HG03175 (cell line): ENCODE results near the gene MDM2.
A peak's percentile ranks its signal among the peaks of the same experiment; 100 is the strongest.

ENCODE experiments used
- ATAC-seq: cut with Tn5 transposase; IDR thresholded peaks from one replicate; pipeline ENCODE4 v1.9.1; 2021; ENCODE audit warnings: mild to moderate bottlenecking, moderate library complexity; ENCODE audit not compliant: unreplicated experiment

The MDM2 gene

DNA sequence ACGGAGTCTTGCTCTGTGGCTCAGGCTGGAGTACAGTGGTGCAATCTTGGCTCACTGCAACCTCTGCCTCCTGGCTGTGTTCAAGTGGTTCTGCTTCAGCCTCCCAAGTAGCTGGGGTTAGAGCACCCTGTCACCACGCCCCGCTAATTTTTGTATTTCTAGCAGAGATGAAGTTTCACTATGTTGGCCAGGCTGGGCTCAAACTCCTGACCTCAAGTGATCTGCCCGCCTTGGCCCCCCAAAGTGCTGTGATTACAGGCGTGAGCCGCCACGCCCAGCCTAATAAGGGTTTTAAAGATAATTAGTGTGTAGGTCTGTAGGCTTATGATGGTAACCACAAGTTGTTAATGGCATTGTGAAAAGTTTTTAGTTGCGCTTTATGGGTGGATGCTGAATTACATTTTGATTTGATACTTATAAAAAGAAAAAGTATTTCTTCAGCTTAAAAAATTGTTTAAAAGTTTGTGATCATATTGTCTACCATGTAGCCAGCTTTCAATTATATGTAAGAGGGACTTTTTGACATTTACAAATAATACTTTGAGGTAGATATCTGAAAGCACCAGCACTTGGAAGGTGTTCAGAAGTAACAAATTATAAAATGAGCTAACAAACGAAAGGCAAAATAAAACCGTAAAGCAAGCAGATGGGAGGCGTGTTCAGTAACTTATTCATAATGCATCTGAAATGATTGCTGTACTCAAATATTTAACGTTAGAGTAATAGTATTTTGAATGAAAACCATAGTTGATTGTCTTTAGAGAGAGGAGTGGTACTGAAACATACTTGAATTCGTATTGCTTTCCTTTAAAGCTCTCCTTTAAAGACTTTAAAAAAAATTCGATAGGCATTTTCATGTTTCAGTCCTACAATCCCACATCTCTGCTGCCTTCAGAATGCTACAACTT lies 37.1 kb downstream of the MDM2 start:
- ATAC-seq, result no peak

DNA sequence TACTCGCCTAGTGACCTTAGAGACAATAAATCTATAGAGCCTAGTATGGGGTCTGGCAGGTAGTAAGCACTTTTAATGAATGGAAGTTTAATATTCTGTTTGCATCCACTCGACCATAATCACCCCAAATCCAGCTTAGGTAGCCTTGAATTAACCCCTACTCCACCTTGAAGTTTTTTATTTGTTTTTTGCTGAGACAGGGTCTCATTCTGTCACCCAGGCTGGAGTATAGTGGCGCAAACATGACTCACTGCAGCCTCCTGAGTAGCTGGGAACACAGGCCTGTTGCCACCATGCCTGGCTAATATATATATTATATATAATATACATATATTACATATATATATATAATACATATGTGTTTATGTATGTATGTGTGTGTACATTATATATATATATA lies 38.8 kb downstream of the MDM2 start:
- ATAC-seq, result no peak

DNA sequence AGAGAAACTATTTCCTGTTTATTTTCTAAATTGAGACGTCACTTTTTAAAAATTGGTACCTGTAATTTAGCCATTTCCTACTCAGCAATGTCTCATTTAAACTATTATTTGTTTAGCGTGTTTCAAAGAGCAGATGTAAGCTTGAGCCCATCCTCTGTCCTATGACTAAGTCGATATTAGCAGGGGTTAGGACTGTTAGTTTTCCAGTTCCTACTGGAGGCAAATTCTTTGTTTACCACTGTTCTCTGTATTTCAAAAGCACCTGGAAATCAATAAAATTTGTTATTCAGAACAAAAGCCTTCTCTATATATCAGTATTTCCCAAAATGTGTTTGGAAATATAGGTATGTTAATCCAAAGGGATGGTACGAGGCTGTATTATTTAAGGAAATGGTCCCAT lies 42.4 kb downstream of the MDM2 start:
- no peak for ATAC-seq

DNA sequence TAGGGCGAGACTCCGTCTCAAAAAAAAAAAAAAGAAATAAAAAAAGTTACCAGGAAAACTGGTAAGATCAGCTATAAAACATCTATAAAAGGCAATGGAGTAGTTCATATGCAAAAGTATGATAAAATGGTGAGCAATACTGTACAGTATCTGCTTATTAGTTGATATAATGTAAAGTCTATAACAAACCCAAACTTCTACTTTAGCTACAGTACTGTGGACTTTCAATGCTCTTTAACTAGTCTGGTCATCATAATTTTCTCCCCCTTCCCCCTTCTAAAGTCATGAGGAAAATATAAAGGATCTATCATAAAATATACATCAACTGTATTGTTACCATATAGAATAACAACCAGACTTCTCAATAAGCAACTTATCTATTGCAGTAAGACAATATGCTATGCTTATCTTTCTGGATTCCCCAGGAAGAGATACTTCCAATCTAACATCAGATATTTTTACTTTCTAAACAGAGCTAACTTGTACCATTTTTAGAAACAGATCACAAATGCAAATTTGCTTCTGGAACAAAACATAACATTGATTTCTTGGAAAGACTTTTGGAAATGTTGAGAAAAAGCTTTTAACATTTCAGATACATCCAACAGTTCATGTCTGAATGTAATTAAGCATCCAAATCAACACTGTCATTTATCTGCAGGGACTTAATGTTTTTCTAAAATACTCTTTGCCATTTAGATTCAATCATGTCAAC lies 43.8 kb downstream of the MDM2 start:
- no peak for ATAC-seq

DNA sequence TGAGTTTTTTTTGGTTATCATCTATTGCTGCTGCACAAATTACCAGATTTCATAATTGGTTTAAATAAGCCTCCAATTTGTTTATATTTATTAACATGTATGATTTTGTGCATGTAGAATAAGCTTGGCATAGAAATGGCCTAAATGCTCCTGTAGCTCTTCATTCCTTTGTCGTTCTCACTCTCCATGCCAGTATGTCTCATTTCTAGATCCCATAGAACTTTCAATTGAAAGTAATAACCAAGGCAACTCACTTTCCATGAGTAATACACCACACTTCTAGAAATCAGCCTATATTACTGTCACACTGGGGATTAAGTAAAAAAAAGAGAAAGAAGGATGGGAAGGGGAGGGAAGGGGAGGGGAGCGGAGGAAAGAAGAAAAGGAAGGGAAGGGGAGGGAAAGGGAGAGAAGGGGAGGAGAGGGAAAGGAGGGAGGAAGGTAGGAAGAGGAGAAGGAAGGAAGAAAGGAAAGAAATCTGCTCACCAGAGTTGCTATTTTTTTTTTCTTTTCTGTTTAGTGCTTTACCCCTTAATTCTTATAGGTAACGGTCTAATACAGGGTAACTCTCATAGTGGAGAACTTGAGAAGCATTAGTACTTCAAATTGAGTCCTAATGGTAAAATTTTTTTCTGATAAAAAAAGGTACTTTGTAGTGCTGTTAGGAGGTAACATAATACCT lies 45.6 kb downstream of the MDM2 start:
- ATAC-seq, result no peak

DNA sequence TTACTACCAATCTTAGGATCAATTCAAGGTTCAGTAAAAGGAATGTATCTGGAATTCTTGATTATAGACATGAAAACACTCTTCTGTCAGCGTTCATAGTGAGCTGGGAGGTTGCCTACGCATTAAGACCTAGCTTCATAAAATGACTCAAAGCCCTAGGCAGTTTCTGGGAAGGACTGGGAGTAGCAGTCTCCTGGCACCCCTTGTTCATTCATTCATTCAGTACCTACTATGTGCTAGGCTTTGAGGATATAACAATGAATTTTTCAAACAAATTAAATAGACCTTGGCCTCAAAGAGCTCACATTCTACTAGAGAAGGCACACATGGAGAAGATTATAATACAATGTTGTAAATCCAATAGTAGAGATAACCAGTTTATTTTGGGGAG lies 46.1 kb downstream of the MDM2 start:
- ATAC-seq, result no peak

DNA sequence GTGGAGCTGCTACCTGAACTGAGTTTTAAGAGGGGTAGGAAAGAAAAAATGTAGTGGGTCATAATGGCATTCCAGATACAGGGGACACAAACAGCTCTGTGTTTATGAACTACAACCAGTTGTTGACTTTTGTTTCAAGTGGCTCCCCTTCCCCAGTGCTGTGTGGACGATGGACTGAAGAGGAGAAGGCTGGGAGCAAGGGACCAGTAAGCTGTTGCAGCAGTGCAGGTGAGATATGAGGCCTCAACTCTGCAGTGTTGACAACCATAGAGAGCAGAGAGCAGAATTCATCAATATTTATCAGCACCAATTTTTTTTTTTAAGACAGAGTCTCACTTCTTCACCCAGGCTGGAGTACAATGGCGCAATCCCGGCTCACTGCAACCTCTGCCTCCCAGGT lies 46.6 kb downstream of the MDM2 start:
- no peak for ATAC-seq

DNA sequence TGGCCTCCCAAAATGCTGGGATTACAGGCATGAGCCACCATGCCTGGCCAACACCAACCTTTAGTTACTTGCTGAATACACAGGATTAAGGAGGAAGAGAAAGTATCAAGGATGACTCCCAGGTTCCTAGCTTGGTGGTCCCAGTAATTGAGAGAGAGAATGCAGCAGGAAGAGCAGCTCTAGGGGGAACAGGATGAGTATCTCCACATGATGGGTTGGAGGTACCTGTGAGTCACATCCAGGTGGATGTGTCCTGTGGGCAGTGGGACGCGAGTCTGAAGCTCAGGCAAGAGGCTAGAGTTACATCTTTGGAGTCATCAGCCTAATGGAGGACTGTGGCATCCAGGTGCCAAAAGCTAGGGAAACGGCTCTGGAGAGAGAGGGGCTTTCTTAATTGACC lies 47.1 kb downstream of the MDM2 start:
- no peak for ATAC-seq

DNA sequence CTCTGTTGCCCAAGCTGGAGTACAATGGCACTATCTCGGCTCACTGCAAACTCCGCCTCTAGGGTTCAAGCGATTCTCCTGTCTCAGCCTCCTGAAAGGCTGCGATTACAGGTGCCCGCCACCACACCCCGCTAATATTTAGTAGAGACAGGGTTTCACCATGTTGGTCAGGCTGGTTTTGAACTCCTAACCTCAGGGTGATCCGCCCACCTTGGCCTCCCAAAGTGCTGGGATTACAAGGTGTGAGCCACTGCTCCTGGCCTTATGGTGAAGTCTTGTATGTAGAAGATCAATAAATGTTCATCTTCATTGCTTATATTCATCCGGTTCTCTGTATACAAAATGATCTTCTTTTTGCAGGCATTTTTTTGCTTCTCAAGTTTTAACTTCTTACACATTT lies 47.8 kb downstream of the MDM2 start:
- no peak for ATAC-seq

DNA sequence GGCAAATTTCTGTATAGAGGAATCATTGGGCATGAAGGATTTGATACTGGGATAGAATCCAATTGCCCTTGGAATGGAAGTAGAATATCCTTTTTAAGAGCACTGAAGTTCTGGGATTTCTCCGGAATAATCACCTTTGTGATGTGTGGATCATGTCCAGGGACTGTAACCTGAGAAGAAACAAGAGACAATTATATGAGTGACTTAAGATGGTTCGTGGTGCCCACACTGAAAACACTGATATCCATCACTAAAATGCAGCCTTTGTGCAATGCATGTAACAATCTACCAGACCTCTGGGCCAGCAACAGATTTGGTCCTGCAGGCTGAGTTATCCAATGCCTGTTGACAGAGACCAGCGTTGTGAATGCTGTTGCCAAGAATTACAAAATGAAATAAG lies 48.5 kb downstream of the MDM2 start:
- no peak for ATAC-seq

DNA sequence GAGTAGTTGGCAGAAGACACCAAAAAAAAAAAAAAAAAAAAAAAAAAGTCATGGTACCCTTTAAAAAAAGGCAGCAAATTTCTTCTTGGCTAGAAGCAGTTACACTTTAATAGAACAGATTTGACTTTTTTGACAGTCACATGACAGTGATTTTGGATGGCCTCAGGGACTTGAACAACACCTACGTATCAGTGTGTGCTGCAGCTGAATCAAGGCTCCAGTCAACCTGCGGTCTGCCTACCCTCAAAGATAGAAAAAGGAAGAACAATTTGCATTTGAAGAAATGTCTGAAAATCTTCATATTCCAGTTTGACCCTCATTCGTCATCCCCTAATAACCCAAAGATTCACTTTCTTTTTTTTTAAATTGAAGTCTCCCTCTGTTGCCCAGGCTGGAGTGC lies 53.9 kb downstream of the MDM2 start:
- no peak for ATAC-seq

DNA sequence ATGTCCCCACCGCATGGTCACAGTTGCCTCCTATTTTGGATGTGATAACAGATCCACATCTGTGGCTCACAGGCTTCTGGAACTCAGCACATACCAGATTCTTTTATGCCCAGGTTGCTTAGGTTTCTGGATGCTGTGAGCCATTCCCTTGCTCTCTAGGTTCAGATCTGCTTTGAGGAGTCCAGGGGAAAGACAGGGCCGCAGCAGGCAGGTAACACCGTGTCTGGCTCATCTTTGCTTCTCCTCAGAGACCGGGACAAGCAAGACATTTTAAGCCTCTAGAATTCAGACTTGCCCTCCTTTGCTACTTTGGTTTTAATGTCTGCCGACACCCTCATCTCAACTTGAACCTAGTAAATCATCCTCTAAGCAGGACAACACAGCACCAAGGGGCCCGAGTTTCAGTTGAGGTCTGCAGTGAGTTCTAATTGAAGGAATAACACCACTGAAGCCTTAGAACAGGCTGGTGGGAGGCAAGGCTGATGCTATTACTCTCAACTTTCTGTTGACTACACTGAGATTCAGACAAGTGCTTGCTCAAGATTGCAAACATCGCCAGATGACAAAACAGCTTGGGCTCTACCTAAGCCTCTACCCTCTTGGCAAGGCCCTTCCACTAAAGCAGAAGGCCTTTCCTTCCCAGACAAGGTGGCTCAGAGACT lies 55.3 kb downstream of the MDM2 start:
- no peak for ATAC-seq

DNA sequence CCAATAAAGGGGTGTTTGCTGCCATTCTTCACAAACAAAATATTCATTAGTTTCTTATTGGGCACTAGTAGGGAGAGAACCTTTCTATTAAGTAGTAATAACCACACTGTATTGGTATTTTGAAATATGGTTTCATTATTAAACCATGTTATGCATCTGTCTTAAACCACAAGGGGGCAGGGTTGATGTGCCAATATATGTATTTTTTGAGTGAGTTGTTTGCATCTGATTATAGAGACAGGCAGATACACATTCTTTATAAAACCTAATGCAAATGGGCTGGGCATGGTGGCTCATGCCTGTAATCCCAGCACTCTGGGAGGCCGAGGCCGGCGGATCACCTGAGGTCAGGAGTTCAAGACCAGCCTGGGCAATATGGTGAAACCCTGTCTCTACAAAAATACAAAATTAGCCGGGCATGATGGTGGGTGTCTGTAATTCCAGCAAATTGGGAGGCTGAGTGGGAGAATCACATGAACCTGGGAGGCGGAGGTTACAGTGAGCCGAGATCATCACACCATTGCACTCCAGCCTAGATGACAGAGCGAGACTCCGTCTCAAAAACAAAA lies 56.0 kb downstream of the MDM2 start:
- peak; percentile 83 for ATAC-seq

DNA sequence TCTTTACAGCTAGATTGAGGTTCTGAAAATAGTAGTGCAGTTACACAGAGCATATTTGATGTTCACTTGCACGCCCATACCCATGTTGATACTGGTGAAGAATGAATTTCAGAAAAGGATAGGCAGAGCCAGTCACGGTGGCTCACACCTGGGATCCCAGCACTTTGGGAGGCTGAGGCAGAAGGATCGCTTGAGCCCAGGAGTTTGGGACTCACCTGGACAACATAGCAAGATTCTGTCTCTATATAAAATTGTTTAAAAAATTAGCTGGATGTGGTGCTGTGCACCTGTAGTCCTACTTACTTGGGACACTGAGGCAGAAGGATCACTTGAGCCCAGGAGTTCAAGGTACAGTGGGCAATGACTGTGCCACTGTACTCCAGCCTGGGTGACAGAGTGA lies 56.6 kb downstream of the MDM2 start:
- no peak for ATAC-seq

DNA sequence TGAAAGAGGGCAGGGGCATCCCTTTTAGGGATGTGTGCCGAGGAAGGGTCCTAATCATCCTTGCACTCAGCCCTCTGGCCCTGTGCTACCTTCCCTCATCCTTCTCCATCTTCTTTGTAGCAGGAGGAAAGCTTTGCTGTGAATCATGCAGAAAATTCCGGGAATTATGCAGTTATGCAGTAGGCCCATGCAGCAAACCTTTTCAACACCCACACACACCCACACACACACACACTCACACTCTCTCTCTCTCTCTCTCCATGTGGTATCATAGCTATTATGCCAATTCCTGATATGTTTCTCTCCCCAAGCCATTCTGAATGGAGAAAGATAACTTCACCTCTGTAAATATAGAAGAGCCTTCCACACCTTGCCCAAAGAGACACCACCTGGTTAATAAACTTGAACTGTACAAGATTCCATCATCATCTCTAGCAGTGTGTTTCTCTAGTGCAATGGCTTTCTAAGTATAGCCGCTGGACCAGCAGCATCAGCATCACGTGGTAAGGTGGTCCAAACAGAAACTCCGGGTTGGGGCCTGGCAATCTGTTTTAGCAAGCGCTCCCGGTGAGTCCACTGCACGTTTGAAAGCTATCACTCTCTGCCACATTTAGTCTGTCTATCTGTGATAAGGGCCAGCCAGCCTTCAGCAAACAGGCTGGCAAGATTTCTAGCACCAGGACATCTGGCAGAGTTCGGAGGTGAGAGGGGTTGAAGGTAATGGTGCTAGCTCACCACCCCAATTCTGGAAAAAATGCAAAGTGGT lies 57.6 kb downstream of the MDM2 start:
- no peak for ATAC-seq

DNA sequence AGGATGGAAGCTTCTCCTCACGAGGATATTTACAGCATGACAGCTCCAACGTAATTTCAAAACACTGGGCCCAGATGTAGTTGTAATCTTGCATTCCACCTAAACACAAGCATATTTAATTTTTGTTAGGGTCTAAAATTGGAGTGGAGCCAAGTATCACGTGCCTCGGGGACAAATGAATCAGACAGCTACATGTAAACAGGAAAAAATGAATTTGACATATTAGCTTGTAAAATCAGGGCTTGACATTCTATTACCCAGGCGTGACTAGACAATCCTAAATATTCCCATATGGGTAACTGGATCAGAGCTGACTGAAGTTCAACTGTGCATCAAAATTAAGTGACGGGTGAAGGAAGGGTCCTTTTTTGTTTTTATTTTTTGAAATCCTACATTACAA lies 59.0 kb downstream of the MDM2 start:
- ATAC-seq, result no peak

DNA sequence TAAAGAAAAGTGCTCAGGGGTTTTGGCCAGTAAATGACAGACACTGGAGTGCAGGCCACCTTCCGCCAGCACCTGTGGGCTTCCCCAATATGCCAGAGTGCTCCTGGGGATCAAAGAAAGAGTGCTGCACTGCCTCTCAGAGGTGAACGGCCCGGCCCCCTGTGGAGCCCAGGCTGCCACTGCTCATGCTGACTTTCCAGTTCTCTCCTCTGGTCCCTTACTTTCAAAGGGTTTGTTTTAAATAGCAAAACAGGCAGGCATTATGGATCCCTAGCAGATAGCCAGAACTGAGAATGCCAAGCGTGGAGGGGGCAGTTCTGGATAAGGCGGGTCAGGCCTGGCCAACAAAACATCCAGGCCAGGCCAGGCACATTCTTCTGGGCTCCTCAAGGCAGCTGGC lies 59.6 kb downstream of the MDM2 start:
- no peak for ATAC-seq

DNA sequence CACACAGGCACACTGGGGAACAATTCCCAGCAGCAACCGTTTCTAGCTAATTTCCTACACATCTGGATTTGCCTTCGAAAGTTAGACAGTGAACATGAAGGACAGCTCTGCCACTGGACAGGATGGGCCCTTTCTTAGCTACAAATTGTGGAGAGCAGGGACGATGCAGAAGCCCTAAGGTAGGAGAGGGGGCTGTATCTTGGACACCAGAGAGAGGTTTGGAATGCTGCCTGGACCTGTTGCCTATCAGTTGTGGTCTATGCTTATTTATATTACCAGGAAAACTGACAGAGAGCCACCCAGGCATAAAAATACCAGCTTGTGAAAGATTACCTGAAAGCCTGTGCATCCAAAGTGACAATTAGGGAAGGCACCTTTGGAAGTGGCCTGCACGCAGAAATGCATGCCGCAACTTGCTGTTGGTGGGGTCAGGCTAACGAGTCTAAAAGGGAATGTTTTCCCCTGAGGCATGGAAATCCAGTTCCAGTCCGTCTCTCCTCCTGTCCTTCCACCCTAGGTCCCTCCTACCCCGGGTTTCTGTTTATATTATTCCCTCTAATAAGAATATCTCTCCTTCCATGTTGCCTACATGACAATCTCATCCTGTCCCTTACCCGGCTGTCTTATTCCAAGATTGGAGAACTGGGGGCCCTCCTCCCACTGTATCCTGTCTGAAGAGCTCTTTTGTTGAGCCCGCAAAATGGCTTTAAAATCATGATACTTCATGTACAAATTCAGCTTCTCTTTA lies 60.2 kb downstream of the MDM2 start:
- ATAC-seq, result no peak

DNA sequence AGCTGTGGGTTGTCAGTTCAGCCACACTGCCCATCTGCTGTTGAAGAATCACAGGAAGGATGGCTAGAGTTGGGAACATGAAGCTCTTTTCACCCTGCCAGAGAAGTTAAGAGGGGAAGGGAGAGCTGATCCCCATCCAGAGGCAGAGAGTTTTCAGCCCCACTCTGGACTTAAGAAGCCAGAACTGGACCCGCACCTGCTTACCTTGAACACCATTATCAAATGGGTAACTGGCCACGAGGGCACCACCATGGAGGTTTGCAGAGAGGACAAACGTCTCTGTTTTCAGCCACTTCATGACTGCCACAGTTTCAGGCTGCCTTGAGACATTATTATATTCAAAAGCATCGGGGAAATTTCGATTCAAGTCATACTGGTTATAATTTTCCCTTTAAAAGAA lies 62.0 kb downstream of the MDM2 start:
- no peak for ATAC-seq

DNA sequence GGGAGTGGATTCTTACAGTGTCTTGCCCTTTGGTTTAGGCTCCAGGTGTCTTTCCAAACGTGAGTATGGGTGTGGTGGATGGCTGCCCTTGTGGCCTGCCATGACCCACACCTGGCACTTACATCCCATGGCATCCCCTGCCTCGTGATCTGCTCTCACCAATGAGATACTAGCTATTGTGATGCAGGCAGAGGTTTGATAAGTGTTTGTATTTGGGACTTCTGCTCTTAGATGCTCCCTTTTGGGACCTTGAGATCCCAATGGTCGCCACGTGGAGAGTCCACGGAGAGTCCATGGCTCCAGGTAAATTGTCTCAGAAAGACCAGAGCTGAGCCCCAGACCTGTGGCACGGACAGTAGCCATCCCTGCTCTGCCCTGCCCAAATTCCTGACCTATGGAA lies 62.5 kb downstream of the MDM2 start:
- ATAC-seq, result no peak
